ENCODE measurements around the gene NOL12.

The NOL12 gene, protein sequence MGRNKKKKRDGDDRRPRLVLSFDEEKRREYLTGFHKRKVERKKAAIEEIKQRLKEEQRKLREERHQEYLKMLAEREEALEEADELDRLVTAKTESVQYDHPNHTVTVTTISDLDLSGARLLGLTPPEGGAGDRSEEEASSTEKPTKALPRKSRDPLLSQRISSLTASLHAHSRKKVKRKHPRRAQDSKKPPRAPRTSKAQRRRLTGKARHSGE

DNA sequence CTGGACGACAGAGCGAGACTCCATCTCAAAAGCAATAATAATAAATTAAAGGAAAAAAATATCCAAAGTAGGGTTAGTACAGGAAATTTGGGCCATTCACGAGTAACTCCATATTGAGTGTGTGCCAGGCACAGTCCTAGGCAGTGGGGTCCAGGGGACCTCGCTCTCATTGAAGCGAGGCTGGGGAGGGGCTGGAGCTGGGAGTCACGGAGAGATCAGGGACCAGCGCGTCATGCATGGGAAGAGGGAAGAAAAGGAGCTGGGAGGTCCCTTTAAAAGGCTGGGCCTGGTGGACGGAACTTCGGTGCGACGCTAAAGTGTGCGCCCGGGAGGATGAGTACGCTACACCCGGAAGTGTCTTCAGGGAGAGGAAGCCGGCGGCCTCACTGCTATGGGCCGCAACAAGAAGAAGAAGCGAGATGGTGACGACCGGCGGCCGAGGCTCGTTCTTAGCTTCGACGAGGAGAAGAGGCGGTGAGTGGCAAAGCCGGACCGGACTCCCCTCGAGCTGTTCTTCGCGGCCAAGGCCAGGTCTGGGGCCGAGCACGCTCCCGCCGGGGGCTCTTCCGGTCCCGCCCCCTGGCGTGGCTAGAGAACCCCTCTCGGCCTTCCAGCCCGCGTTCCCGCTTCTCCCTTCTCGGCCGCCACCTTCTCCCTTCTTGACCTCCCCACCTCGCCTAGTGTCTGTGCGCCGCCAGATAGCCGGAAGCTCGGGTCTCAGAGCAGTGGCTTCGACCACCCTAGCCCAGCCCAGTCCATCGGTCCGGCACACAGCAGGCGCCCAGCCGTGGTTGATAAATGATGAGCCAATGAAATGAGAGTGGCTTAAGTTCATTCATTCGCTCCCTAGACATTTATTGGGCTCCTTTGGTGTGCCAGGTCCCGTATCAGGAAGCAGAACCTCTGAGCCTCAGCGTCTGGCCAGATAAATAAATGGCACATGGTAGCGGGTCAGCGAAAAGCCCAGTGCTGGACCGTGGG is at the start of gene NOL12:
NOL12 (plus strand) TSS at position 342 of the 981 bp plus-strand sequence; CDS start at position 392, 50 bp downstream.
- no peak for TF ChIP-seq CTCF (IDR thresholded peaks at IDR 0.05; ENCODE audit: insufficient read depth, low read depth, low read length, missing control alignments)
- H3K4me3 ChIP-seq (ENCODE audit: low read length) = peak within 1 kb of the TSS; percentile 97
- peak; percentile 91 for DNase-seq (ENCODE audit: low read depth)

DNA sequence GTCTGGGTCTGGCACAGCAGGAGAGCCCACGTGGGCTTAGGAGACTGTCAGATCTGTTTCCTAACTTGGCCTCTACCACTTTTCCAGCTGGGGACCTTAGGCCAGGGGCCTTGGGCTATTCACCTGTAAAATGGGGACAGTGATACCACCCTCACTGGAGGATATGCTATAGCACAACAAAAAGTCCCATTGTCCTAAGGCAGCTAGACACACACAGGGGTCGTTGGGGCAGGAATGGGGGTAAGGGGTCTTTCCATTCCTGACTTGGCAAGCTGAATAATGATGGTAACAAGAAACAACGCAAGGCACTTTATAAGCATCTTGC is 49.2 kb upstream of the NOL12 start:
- no peak for TF ChIP-seq CTCF (IDR thresholded peaks at IDR 0.05; ENCODE audit: insufficient read depth, low read depth, low read length, missing control alignments)
- H3K4me3 ChIP-seq (ENCODE audit: low read length) = no peak overlapping the region
- no peak for DNase-seq (ENCODE audit: low read depth)

- peak; percentile 39 for DNase-seq (ENCODE audit: low read depth)
- H3K4me3 ChIP-seq (ENCODE audit: low read length) = peak overlapping the region; percentile 95
- no peak for TF ChIP-seq CTCF (IDR thresholded peaks at IDR 0.05; ENCODE audit: insufficient read depth, low read depth, low read length, missing control alignments)
These were observed 47.6 kb upstream of the NOL12 start for GRCh38 chr22:37638391-37639069.

DNA sequence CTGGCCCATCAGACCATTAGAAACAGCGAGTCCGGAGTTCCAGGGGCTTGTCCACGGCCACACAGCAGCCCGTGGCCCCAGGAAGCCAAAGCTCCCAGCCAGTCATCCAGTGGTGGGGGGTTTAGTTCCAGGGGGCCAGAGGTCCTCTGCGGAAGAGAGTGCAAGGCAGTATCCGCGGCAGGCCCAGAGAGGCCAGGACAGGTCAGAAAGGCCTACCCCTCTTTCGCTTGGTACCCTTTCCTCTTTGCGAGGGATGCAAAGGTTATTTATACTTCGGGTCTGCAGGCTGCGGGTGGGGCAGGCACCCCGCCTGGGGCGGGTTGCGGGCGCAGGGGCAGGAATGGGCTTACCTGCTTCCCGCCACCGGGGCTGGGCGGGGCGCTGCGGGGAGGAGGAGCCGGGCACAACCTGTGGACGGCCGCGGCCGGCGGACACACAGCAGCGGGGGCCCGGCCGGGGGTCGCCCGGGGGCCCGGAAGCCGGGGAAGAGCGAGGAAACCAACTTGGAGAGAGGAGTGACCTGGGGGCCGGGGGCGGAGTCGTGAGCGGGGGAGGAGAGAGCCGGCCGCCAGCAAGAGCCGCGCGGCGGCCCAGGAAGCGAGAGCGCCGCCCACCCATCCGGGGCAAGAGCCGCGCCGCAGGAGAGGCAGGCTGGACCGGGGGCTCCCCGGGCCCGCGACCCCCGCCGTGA is 46.9 kb upstream of the NOL12 start, which contains the start of gene SH3BP1:
SH3BP1 (plus strand) TSS at position 600 of the 691 bp plus-strand sequence. CDS start 119 bp downstream, outside the sequence.
- DNase-seq (ENCODE audit: low read depth) = peak; percentile 49
- peak within 1 kb of the TSS; percentile 95 for H3K4me3 ChIP-seq (ENCODE audit: low read length)
- no peak for TF ChIP-seq CTCF (IDR thresholded peaks at IDR 0.05; ENCODE audit: insufficient read depth, low read depth, low read length, missing control alignments)

DNA sequence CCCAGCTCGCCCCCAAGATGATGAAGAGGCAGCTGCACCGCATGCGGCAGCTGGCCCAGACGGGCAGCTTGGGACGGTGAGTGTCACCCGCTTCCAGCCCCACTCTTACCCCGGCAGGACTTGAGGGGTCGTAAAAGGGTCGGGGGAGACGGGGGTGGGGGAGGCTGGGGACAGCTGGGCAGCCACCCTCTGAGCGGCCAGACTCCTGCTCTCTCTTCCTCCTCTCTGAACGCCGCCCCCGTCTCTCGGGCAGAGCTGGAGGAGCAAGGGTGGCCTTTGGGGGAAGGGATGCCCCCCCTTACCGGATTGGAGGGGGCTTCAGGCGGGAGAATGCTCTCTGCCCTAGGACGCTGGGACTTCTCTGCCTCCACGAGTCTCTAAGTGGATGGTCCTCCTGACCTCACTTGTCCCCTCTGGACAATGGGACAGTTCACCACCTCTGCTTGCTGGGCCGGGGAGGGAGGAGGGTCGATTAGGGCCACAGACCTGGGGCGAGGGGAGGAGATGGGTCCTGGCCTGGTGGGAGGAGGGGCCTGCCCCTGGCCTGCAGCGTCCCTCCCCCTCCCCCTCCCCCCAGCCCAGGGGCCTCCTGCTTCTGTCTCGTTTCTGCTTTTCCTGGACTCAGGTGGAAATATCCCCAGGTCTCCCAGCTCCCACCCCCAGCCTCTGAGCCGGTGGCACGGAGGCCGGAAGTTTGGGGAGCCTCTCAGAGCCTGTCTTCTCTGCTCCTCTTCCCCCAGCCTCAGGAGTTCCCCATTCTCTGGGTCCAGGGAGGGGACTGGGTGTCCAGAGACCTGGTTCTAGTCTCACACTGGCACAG is 46.2 kb upstream of the NOL12 start:
- peak; percentile 32 for DNase-seq (ENCODE audit: low read depth)
- peak overlapping the region; percentile 95 for H3K4me3 ChIP-seq (ENCODE audit: low read length)
- no peak for TF ChIP-seq CTCF (IDR thresholded peaks at IDR 0.05; ENCODE audit: insufficient read depth, low read depth, low read length, missing control alignments)
